22Rv1 (cell line): Measurements from ENCODE around the gene HAPSTR1.
A peak's percentile ranks its signal among the peaks of the same experiment; 100 is the strongest.
"Not testable (repeated sequence)": the region's sequence is repeated elsewhere in the genome, so short reads cannot be mapped to it uniquely, and the experiment has no call there.

Experiments used
- H3K27ac ChIP-seq: fragments of 450-650 bp; 2 replicates; pipeline ENCODE4 v1.5.1; 2017
- ZFX ChIP-seq: fragments of 450-650 bp; IDR thresholded peaks from 2 replicates; pipeline ENCODE4 v1.6.1; 2017; ENCODE audit warnings: antibody characterized with exemption, borderline replicate concordance
- TF ChIP-seq, protein P1 (sequence below): fragments of 450-650 bp; IDR thresholded peaks from 2 replicates; pipeline ENCODE4 v1.5.1; 2017; ENCODE audit warnings: mild to moderate bottlenecking

Gene HAPSTR1

GRCh38 chr16:9081843-9082242 lies 9.6 kb upstream of the HAPSTR1 start:
- TF ChIP-seq ZFX, result no peak
- TF ChIP-seq, protein P1, sequence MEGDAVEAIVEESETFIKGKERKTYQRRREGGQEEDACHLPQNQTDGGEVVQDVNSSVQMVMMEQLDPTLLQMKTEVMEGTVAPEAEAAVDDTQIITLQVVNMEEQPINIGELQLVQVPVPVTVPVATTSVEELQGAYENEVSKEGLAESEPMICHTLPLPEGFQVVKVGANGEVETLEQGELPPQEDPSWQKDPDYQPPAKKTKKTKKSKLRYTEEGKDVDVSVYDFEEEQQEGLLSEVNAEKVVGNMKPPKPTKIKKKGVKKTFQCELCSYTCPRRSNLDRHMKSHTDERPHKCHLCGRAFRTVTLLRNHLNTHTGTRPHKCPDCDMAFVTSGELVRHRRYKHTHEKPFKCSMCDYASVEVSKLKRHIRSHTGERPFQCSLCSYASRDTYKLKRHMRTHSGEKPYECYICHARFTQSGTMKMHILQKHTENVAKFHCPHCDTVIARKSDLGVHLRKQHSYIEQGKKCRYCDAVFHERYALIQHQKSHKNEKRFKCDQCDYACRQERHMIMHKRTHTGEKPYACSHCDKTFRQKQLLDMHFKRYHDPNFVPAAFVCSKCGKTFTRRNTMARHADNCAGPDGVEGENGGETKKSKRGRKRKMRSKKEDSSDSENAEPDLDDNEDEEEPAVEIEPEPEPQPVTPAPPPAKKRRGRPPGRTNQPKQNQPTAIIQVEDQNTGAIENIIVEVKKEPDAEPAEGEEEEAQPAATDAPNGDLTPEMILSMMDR, result no peak
- no peak overlapping the region for H3K27ac ChIP-seq

- H3K27ac ChIP-seq, result no peak overlapping the region
- no peak for TF ChIP-seq ZFX
- TF ChIP-seq, protein P1, result no peak
Observed at GRCh38 chr16:9082422-9082821, 9.0 kb upstream of the HAPSTR1 start.

- not testable (repeated sequence) for H3K27ac ChIP-seq
Observed at GRCh38 chr16:9087733-9088132, 3.7 kb upstream of the HAPSTR1 start.

GRCh38 chr16:9088848-9089247 lies 2.6 kb upstream of the HAPSTR1 start:
- no peak overlapping the region for H3K27ac ChIP-seq
- no peak for TF ChIP-seq ZFX
- TF ChIP-seq, protein P1, result no peak

DNA sequence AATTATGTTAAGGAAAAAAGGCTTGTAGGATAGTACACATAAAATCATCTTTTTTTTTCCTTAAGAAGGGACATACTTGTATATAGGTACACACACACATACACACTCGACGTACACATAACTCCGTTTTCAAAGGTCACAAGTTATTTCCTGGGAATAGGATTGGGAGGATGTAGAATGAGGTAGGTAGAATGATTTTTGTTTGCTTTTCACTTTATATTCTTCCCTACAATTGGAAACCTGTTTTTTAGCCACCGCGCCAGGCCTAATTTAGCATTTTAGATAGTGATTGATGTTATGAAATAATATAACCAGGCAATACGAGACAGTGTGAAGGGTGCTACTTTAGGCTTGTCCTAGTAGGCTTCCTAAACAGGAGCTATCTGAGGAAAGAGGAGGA lies 1.8 kb upstream of the HAPSTR1 start:
- H3K27ac ChIP-seq, result no peak overlapping the region
- TF ChIP-seq, protein P1, result no peak

- no peak for TF ChIP-seq ZFX
- TF ChIP-seq, protein P1, result no peak
- H3K27ac ChIP-seq, result peak overlapping the region; percentile 86; the same call in 1 of the 2 replicates
Observed at GRCh38 chr16:9090101-9090959, 1.1 kb upstream of the HAPSTR1 start.

DNA sequence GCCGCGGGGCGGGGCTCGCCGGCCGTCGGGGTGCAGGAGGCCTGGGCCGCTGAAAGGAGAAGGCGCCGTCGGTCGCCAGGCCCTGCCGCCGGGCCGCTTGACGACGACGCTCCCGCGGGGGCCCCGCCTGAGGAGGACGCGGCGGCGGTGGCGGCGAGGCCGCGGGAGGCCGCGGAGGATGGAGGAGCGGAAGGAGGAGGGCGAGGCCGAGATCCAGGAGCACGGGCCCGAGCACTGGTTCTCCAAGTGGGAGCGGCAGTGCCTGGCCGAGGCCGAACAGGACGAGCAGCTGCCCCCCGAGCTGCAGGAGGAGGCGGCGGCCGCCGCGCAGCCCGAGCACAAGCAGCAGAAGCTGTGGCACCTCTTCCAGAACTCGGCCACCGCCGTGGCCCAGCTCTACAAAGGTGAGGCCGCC lies 430 bp downstream of the HAPSTR1 start:
- no peak for TF ChIP-seq ZFX
- TF ChIP-seq, protein P1, result no peak

More for the DNA sequence above, 430 bp downstream of the HAPSTR1 start:
- H3K27ac ChIP-seq, result peak overlapping the region; percentile 86
